ENCODE data around the gene CAPZA2.

GRCh38 chr7:116863936-116864500 is 1.6 kb downstream of the CAPZA2 start:
- no peak for TF ChIP-seq EZH2 (IDR thresholded peaks at IDR 0.05)
- TF ChIP-seq POLR2AphosphoS5 (IDR thresholded peaks at IDR 0.05; ENCODE audit: borderline replicate concordance, low read depth, low read length): no peak
